GM21381 (cell line): ENCODE results near the gene ARPC4.

Experiments
- ATAC-seq: cut with Tn5 transposase; IDR thresholded peaks from one replicate; pipeline ENCODE4 v1.9.1; 2021; ENCODE audit warnings: mild to moderate bottlenecking, moderate library complexity; ENCODE audit not compliant: unreplicated experiment

ARPC4 gene

DNA sequence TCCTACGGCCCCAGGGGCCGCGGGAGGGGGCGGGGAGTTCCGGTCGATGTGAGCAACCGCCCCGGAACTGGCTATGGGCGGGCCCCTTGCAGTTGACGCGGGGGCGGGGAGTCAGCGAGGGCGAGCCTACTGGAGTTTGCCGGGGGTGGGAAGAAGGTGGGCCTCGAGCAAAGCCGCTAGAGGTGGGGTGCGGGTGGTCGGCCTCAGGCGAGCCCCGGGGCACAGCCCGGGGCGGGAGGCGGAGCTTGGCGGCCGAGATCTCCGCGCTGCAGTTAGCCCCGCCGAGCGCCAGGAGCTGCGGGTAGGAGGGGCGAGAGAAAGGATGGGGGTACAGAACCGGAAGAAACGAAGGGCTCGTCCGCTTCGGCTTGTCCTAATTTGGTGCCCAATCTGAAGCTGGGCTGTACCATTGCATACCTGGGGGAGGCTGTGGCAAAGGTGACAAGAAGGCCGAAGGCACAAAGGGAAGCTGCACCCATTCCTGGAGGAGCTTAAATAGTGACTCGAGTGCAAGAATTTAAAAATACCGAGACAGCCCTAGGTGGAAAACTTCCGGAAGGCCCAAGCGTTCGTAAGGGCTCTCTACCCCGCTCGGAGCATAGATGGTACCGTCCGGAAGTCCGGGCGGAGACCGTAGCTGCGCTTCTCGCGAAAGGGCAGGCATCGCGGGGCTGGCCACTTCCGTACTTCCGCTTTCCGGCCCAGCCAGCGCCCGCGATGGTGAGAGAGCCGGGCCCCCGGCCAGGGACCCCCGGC, at the start of gene ARPC4, which contains the start of gene TADA3:
TSS of gene ARPC4 (plus strand) at position 678 of the 756 bp plus-strand sequence. CDS start at position 718, 40 bp downstream.
TSS of gene TADA3 (minus strand) at position 69 of the 756 bp plus-strand sequence. CDS start 1,007 bp downstream, outside the sequence.
- peak; percentile 79 for ATAC-seq

DNA sequence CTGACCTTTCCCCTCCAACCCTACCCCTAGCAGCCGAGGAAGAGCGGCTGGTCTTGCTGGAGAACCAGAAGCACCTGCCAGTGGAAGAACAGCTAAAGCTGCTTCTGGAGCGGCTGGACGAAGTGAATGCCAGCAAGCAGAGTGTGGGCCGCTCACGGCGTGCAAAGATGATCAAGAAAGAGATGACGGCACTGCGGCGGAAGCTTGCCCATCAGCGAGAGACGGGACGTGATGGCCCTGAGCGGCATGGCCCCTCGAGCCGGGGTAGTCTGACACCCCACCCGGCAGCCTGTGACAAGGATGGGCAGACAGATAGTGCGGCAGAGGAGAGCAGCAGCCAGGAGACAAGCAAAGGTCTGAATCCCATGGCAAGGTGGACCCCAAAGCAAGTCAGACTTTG, 49.3 kb upstream of the ARPC4 start:
- no peak for ATAC-seq

DNA sequence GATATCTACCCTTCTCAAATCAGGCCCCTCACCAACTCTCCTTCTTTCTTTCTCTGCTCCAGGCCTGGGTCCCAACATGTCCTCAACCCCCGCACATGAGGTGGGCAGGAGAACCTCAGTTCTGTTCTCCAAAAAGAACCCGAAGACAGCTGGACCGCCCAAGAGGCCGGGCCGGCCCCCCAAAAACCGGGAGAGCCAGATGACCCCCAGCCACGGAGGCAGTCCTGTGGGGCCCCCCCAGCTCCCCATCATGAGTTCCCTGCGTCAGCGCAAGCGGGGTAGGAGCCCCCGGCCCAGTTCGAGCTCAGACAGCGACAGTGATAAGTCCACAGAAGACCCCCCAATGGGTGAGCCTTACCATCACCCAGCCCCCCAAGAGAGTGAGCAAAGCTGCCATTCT, 48.7 kb upstream of the ARPC4 start:
- ATAC-seq, result no peak

DNA sequence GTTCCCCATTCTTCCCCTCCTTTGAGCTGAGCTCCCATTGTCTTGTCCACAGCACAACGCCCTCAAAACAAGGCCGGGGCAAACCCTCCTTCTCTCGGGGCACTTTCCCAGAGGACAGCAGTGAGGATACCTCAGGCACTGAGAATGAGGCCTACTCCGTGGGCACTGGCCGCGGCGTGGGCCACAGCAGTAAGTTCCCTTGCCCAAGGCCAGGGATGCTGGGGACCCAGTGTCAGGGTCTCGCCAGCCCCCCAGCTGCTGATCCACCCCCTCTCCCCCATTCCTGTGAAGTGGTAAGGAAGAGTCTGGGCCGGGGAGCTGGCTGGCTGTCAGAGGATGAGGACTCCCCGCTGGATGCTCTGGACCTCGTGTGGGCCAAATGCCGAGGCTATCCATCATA, 47.4 kb upstream of the ARPC4 start:
- no peak for ATAC-seq

DNA sequence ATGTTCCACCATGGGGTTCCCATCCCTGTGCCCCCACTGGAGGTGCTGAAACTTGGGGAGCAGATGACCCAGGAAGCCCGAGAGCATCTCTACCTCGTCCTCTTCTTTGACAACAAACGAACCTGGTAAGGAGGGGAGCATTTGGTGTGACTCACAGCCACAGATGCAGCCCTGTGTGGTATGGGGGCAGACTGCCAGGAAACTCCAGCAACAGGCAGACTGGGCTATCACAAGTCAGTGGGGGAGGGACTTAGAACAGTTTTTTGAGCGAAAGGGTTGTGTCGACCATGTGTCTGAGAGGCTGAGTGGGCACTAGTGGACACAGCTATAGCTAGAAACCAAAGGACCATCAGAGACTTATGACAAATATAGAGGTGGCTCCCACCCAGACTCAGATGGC, 46.6 kb upstream of the ARPC4 start:
- no peak for ATAC-seq

DNA sequence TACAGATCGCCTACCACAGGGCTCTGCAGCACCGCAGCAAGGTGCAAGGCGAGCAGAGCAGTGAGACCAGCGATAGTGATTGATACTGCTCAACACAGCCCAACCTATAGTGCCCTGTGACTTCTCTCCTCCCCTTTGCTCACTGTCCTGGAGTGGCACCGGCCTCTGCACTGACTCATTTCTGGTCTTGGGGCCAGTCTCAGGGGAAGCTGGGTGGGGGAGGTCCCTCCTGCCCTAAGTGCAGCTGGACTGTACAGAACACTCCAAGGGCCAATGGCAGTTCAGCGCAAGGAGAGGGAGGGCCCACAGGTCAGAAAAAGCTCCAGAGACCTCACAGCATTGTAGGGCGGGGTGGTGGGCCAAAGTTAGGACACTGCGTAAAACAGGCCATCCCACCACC, 45.6 kb upstream of the ARPC4 start:
- no peak for ATAC-seq

DNA sequence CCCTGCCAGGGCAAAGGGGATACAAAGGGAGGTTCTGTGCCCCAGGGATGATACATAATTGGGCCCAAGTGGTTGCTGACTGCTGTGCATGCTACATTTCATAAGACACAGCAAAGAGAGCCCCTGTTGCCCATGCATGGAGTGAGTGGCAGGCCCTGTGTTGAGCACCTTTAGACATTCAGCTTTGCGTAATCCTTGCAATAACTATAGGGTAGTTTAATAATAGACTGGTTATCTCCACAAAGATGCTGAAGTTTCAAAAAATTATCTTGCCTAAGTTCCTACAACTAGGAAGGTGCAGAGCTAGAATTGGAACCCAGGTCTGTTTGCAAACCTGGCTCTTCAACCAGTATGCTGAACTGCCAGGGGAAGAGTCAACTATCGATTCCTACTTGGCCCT, 44.9 kb upstream of the ARPC4 start:
- ATAC-seq, result no peak

DNA sequence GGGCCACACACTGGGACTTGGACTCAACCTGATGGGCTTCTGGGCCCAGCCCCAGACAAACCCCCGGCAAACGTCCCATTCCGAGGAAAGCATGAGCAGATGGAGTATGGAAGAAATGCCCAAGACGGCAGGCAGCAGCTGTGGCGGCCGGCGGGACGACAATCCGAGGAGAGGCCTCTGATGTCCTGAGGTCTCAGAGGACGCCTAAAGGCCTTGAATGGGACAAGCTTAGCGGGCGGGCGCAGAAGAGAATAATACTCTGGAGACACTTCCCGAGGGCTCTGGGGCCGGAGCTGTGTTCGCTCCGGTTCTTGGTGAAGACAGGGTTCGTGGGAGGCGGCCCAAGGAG, 43.6 kb upstream of the ARPC4 start:
- ATAC-seq, result no peak

DNA sequence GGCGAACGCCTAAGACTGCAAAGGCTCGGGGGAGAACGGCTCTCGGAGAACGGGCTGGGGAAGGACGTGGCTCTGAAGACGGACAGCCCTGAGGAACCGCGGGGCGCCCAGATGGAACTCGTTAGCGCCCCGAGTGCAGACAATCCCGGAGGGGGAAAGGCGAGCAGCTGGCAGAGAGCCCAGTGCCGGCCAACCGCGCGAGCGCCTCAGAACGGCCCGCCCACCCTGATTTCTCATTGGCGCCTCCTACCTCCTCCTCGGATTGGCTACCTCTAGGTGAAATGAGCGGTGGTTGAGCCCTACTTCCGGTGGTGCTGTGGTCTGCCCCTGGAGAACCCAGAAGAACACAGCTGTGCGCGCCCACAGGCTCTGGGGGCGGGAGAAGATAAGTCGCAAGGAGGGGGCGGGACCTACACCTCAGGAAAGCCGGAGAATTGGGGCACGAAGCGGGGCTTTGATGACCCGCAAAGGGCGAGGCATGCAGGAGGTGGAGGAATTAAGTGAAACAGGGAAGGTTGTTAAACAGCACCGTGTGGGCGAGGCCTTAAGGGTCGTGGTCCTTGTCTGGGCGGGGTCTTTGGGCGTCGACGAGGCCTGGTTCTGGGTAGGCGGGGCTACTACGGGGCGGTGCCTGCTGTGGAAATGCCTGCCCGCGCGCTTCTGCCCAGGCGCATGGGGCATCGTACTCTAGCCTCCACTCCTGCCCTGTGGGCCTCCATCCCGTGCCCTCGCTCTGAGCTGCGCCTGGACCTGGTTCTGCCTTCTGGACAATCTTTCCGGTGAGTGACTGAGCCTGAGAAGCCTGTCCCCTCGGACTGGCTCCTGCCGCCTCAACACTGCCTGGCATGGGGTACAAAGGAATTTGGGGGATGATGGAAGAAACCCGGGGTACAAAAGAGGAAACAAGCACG, 43.0 kb upstream of the ARPC4 start, which contains the start of gene OGG1:
TSS of gene OGG1 (plus strand) at position 308 of the 911 bp plus-strand sequence. CDS start at position 643, 335 bp downstream.
- ATAC-seq, result peak; percentile 89

DNA sequence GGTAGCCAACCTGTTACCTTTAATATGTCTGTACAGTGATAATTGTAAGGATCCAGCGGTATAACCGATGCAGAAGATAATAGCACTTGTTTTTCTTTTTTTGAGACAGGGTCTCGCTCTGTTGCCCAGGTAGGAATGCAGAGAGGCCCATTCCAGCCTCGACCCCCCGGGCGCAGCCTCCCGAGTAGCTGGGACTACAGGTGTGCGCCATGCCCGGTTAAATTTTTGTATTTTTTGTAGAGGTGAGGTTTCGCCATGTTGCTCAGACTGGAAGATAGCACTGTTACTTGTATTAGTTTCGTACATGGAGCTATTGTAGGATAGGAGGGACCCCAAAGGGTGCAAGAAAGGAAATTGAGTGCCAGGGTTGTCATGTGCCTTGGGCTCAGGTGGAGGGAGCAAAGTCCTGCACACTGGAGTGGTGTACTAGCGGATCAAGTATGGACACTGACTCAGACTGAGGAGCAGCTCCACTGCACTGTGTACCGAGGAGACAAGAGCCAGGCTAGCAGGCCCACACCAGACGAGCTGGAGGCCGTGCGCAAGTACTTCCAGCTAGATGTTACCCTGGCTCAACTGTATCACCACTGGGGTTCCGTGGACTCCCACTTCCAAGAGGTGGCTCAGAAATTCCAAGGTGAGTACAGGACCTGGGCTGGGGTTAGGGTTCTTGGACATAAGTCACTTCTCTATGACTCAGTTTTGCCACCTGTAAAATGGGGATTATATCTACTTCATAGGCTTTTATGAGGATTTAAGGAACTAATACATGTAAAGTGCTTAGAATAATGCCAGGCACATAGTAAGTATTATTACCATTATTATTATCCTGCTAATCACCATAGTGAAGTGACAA, 42.1 kb upstream of the ARPC4 start:
- no peak for ATAC-seq

DNA sequence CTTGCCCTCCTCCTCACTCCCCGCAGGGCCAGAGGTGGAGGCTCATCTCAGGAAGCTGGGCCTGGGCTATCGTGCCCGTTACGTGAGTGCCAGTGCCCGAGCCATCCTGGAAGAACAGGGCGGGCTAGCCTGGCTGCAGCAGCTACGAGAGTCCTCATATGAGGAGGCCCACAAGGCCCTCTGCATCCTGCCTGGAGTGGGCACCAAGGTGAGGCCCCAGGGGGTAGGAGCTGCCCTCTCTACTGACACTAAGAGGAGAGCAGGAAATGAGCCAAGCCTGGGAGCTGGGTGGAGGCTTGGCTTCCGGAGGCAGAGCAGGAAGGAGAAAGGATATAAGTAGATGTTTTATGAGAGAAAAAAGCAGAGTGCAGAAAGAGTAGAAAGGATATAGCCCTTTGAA, 38.2 kb upstream of the ARPC4 start:
- ATAC-seq, result no peak

DNA sequence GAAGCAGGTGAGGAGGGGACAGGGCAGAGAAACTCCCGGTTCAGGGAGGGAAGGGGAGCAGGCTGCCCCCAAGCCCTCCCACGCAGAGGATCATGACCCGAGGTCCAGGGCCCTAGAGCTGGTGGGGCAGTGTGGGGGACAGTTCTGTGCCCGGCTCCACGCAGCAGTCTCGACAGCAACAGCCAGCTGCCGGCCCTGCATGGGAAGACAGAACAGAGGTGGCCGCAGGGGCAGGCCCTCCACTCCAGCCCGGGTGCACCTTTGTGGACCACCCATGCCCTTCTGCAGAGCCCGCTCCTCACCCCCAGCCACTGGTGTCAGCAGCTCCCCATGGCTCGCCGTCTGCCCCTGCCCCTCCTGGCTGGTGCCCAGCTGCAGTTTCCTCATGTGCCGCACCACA, 35.5 kb upstream of the ARPC4 start:
- ATAC-seq, result no peak

DNA sequence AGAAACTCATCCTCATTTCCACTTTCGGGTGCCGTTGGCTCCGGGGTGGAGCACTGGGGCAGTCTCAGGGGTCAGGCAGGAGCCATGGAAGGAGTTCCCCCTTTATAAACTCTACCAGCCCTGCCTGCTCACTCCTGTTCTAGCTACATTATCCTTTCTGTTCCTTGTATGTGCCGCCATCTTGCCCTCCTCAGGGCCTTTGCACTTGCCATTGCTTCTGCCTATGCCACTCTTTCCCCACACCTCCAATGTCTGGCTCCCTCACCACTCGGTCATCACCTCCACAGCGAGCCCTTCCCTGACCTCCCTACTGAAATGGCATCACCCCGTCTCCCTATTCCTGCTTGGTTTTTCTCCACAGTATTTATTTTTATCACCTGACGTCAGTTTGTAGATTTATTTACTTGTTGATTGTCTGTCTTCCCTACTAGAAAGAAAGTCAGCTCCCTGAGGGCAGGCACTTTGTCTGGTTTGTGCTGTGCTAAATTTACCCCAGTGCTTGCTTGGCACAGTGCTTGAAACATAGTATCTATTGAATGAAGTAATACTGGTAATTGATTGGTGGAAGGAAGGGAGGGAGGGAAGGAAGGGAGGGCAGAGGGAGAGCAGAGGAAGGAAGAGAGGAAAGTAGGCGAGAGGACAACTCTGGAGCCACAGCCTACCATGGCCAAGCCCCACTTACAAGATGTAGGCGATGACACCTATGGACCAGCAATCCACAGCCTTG, 31.9 kb upstream of the ARPC4 start:
- no peak for ATAC-seq

DNA sequence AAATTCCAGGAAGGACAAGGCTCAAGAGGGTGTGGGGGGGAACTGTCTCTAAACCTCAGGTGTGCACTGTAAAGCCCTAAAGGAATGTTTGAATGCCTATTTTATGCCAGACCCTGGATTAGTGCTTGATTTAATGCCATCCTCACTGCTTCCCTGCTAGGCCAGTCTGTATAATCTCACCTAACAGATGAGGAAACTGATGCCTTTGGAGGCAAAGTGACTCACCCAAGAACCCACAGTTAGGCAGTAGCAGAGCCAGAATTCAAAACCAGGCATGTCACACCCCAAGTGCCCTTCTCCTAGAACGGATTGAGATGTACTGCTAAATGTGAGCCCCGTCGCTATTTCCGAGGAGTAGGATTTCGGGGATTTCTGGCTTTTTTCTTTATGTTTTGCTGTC, 31.0 kb upstream of the ARPC4 start:
- no peak for ATAC-seq

DNA sequence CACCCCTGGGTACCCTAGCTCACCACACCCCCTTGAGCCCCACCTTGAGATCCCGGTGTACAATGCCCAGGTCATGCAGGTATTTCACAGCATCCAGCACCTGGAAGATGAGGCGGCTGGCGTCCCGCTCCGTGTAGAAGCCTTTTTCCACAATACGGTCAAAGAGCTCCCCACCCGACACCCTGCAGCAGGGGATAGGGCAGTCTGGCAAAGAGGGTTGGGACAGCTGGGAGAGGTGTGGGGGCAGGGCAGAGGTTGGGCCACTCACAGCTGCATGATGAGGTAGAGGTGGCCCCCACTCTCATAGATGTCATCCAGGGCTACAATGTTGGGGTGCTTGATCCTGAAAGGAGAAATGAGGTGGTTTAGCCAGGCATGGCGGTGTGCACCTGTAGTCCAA, 30.0 kb upstream of the ARPC4 start:
- no peak for ATAC-seq

DNA sequence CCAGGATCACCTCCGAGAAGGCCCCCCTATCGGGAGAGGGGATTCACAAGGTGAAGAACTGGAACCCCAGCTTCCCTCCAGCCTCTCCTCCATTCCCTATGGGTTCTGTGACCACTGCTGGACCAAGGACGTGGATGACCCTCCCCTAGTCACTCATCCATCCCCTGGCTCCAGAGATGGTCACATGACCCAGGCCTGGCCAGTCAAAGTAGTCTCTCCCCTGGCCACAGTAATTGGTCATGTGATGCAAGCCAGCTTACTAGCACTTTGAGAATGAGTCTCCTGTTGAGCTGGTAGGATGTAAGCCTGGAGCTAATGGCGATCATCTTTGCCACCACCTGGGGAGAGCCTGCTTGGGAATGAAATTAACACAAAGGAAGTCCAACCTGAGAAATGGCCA, 27.0 kb upstream of the ARPC4 start:
- no peak for ATAC-seq

DNA sequence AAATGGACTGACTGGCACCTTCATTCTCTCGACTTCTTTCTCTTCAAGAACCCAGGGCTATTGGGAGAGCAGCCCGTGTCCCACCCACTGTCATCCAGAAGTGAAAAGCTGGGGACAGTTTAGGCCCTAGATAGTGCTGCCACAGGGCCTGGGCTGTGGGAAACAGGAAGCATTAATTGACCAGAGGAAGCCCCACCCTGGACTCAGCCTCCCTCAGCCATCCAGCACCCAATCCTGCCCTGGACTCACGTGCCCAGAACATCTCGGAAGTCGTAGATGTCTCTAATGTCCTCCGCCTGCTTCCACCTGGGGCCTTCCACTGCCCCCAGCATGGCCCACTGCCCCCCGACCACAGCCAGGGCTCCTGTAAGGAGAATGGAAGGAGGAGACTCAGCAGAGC, 25.5 kb upstream of the ARPC4 start:
- ATAC-seq, result no peak

DNA sequence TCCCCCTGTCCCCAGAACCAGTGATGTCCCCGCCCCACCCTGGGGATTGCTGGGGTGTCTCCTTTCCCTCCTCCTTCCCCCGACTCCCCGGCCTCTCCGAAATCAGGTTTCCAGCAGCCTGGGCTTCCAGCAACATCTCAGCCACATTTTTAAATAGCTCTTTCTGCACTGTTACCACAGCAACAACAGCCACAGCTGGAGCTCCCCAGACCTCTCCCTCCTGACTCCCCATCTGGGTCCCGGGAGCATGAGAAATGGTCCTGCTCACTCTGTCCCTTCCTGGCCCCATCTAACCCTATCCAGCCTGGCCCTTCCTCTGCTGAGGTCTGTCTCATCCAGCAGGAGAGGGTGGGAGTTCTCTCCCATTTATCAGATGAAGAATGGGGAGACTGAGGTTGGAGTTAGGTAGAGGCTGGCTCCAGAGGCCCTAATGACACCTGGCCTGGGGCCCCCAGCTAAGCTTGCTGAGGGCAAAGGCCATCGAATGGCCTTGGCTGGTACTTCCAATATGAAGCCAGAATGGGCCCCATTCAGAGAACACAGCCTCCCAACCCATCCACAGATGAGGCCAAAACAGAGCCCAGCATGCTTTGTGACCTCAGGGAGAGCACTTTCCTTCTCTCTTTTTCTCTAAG, 24.6 kb upstream of the ARPC4 start:
- ATAC-seq, result no peak

DNA sequence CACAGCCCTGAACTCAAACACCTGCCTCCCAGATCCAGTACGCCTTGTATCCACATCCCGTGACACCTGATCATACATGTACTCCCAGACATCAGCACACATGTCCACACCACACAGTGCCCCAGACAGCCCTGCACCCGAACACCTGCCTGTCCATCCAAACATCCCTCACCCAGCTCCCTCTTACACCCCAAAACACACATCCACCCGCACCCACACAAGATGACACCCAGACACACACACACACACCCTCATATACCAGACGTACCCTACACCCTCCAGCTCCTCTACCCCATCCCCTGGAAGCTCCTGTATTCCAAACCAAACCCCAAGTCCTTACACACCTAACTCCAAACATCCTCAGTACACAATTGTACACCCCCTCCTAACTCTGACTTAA, 23.9 kb upstream of the ARPC4 start:
- no peak for ATAC-seq
